GM19099 (cell line): ENCODE data around the gene P2RY4.

ENCODE experiments used
- POLR2A ChIP-seq: IDR thresholded peaks from 3 replicates; pipeline ENCODE4 v1.6.1; 2011; ENCODE audit warnings: low read depth; ENCODE audit not compliant: insufficient read length; ENCODE audit errors: extremely low read depth

The P2RY4 gene

GRCh38 chrX:70254909-70255308, 5.1 kb downstream of the P2RY4 start:
- no peak for TF ChIP-seq POLR2A

- TF ChIP-seq POLR2A = no peak
These were observed 6.0 kb downstream of the P2RY4 start for GRCh38 chrX:70254063-70254400.

GRCh38 chrX:70253377-70254062, 6.5 kb downstream of the P2RY4 start:
- no peak for TF ChIP-seq POLR2A

GRCh38 chrX:70252491-70252890, 7.5 kb downstream of the P2RY4 start:
- TF ChIP-seq POLR2A = no peak

GRCh38 chrX:70247252-70247651, 12.8 kb downstream of the P2RY4 start:
- no peak for TF ChIP-seq POLR2A

- TF ChIP-seq POLR2A = no peak
These were observed 15.1 kb downstream of the P2RY4 start for GRCh38 chrX:70244881-70245280.

- TF ChIP-seq POLR2A = no peak
These were observed 18.5 kb downstream of the P2RY4 start for GRCh38 chrX:70241501-70241900.

- TF ChIP-seq POLR2A = no peak
These were observed 19.3 kb downstream of the P2RY4 start for GRCh38 chrX:70240751-70241150.

- TF ChIP-seq POLR2A = no peak
These were observed 25.6 kb downstream of the P2RY4 start, which contains the start of gene AWAT1 for GRCh38 chrX:70234355-70234754. AWAT1 (plus strand) TSS chrX:70234655; CDS start chrX:70234696, 41 bp downstream.

- TF ChIP-seq POLR2A = no peak
These were observed 28.3 kb downstream of the P2RY4 start for GRCh38 chrX:70231666-70232065.

GRCh38 chrX:70226687-70227086, 33.3 kb downstream of the P2RY4 start:
- no peak for TF ChIP-seq POLR2A

GRCh38 chrX:70226048-70226447, 34.0 kb downstream of the P2RY4 start:
- no peak for TF ChIP-seq POLR2A

GRCh38 chrX:70219938-70220764, 39.9 kb downstream of the P2RY4 start:
- no peak for TF ChIP-seq POLR2A

- TF ChIP-seq POLR2A = no peak
These were observed 51.5 kb downstream of the P2RY4 start for GRCh38 chrX:70208479-70208878.
